CD4-positive, CD25-positive, alpha-beta regulatory T cell (primary cell): ENCODE data around the gene PGF. TPM values are rescaled to one million over a fixed set of nuclear protein-coding genes. Genes with fewer than 3 reads are reported as not detected.
A peak's percentile ranks its signal among the peaks of the same experiment; 100 is the strongest.
"Not testable (repeated sequence)": the region's sequence is repeated elsewhere in the genome, so short reads cannot be mapped to it uniquely, and the experiment has no call there.

Experiments used
- ATAC-seq, 2 donors: fragments of 150-1000 bp; cut with Tn5 transposase; one replicate each; pipeline ENCODE4 v1.10.0; 2021; ENCODE audit warnings: low read depth in 2 of 2, moderate number of reproducible peaks in 2 of 2, moderate library complexity in 1 of 2
- DNase-seq, 3 donors: peaks; one replicate each; pipeline versions ENCODE4 v3.0.0 to v3.0.0-alpha.2; 2012 to 2022; ENCODE audit warnings: mixed read lengths in 1 of 3
- H3K27ac ChIP-seq: one replicate; pipeline ENCODE4 v1.7.0; 2013; ENCODE audit warnings: mild to moderate bottlenecking, low read length; ENCODE audit not compliant: insufficient read depth, poor library complexity, severe bottlenecking
- H3K27me3 ChIP-seq: one replicate; pipeline ENCODE4 v1.7.0; 2013; ENCODE audit warnings: low read length; ENCODE audit not compliant: control insufficient read depth, insufficient read depth
- H3K36me3 ChIP-seq: one replicate; pipeline ENCODE4 v1.7.0; 2013; ENCODE audit warnings: mild to moderate bottlenecking, low read length, moderate library complexity; ENCODE audit not compliant: control insufficient read depth, insufficient read depth
- H3K4me1 ChIP-seq: 2 replicates; pipeline ENCODE4 v1.7.0; 2013; ENCODE audit warnings: mild to moderate bottlenecking, low read length; ENCODE audit not compliant: insufficient read depth, control insufficient read depth, poor library complexity, severe bottlenecking
- H3K4me3 ChIP-seq: one replicate; pipeline ENCODE4 v1.7.0; 2013; ENCODE audit warnings: low read depth, mild to moderate bottlenecking, low read length, moderate library complexity
- H3K9me3 ChIP-seq, 2 experiments: 1 replicate in 1 of 2; 2 replicates in 1 of 2; pipeline ENCODE4 v1.7.0; 2013; ENCODE audit warnings: low read length in 2 of 2, mild to moderate bottlenecking in 1 of 2, moderate library complexity in 1 of 2; ENCODE audit not compliant: control insufficient read depth in 2 of 2
- H3K27ac Mint-ChIP-seq, 3 donors: one replicate each; pipeline ENCODE4 v1.8.0; 2020 to 2022; ENCODE audit warnings: mild to moderate bottlenecking in 3 of 3, mixed read lengths in 3 of 3, moderate library complexity in 2 of 3
- H3K27me3 Mint-ChIP-seq: one replicate; pipeline ENCODE4 v1.8.0; 2022; ENCODE audit warnings: mild to moderate bottlenecking, mixed read lengths
- H3K36me3 Mint-ChIP-seq: one replicate; pipeline ENCODE4 v1.8.0; 2020; ENCODE audit warnings: mixed read lengths
- H3K4me1 Mint-ChIP-seq, 4 donors: one replicate each; pipeline ENCODE4 v1.8.0; 2020 to 2022; ENCODE audit warnings: mixed read lengths in 4 of 4, mild to moderate bottlenecking in 1 of 4
- H3K4me3 Mint-ChIP-seq, 4 donors: one replicate each; pipeline ENCODE4 v1.8.0; 2020 to 2022; ENCODE audit warnings: mild to moderate bottlenecking in 4 of 4, mixed read lengths in 4 of 4, moderate library complexity in 3 of 4
- H3K9me3 Mint-ChIP-seq, 7 donors: one replicate each; pipeline ENCODE4 v1.8.0; 2020 to 2022; ENCODE audit warnings: mixed read lengths in 7 of 7, mild to moderate bottlenecking in 3 of 7, moderate library complexity in 2 of 7
- polyA plus RNA-seq, 4 donors: library from polyadenylated mRNA; unstranded; fragments of 300-500 nt; fragmentation: Illumina TruSeq; gene quantifications; one replicate each; pipeline ENCODE4 v1.2.3, GENCODE V29; 2021
- total RNA-seq: library from RNA; stranded (reverse); gene quantifications from one replicate; pipeline ENCODE4 v1.2.3, GENCODE V29; 2022

The PGF gene
- total and polyA plus RNA-seq, 5 donors from 2014 or later, result 0.44 TPM; not detected in 4

DNA sequence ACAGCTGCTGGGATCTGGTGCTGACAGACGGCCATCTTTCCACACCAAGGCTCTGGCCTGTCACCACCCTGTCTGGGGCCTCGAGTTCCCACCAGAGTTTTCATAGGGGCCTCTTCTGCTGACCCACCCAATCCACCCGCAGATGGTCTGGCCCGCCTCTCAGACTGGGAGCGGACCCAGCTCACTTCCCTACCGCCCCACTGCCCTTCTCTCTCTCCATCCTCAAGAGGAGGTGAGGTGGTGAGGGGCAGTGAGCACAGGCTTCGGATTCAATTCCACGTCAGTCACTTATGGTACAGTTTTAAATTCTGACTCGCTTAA lies 20.1 kb downstream of the PGF start:
- Mint-ChIP-seq H3K4me1 (peaks cover 7 to 21% (median 14%) of the 10 kb centered on the region in 4 donors), H3K4me3 (no peak overlapping the region), H3K9me3 (peaks cover 0 to 4% (median 0%) of the 10 kb centered on the region in 7 donors), H3K27me3 (peaks cover 10% of the 10 kb centered on the region), H3K27ac (no peak overlapping the region), H3K36me3 (no peaks in the 10 kb centered on the region)
- Histone ChIP-seq H3K4me3 (no peak overlapping the region), H3K27ac (no peak overlapping the region), H3K27me3 (no peaks in the 10 kb centered on the region), H3K9me3 (no peaks in the 10 kb centered on the region), H3K36me3 (no peaks in the 10 kb centered on the region), H3K4me1 (no peaks in the 10 kb centered on the region)
- no peak for ATAC-seq
- no peak for DNase-seq

DNA sequence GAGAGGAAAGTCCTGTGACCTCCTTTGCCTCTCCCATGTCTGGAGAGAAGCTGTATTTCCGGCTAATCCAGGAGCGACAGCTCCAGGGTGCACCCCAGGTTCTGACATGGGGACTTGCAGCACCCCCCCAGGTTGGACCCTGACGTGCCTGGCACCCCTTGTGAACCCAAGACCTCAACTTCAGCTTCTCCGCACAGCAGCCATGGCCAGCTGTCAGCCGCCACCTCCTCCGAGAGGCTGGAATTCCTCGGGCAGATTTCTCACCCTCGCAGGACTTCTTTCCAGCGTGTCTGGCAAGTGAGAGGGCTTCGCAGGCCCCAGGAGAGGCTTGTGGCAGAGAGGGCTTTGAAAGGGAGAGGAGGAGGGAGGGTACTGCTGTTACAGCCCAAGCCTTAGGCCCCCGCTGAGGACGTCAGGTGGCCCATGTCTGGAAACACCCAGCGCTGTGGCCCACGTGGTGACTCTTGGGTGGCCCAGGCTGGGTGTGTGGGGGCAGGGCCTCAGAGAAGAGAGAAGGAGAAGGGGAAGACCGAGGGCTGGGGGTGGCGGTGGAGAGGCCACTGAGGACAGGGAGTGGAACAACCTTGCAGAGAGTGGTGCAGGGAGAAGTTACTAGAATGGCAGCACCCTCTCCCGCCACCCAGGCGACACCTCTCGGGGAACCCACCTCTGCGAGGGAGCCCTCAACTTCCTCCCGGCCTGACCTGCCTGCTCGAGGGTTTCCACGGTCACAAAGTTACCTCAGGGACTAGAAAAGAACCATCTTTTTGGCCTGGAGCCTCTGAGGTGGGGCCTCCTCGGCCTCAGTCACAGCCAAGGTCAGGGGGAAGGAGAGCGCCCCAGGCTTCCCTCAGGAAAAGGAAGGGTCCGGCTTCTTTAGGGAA lies 20.7 kb downstream of the PGF start:
- no peaks in the 10 kb centered on the region for H3K36me3 ChIP-seq
- no peak for ATAC-seq
- H3K36me3 Mint-ChIP-seq, result no peaks in the 10 kb centered on the region
- H3K4me3 Mint-ChIP-seq, result no peak overlapping the region
- H3K27ac ChIP-seq, result no peak overlapping the region
- DNase-seq, result no peak
- peaks cover 12% of the 10 kb centered on the region for H3K27me3 Mint-ChIP-seq
- no peak overlapping the region for H3K4me3 ChIP-seq
- peaks cover 0 to 4% (median 0%) of the 10 kb centered on the region in 7 donors for H3K9me3 Mint-ChIP-seq
- no peak overlapping the region for H3K27ac Mint-ChIP-seq
- no peaks in the 10 kb centered on the region for H3K9me3 ChIP-seq
- H3K27me3 ChIP-seq, result no peaks in the 10 kb centered on the region
- peaks cover 7 to 16% (median 14%) of the 10 kb centered on the region in 4 donors for H3K4me1 Mint-ChIP-seq
- H3K4me1 ChIP-seq, result no peaks in the 10 kb centered on the region

DNA sequence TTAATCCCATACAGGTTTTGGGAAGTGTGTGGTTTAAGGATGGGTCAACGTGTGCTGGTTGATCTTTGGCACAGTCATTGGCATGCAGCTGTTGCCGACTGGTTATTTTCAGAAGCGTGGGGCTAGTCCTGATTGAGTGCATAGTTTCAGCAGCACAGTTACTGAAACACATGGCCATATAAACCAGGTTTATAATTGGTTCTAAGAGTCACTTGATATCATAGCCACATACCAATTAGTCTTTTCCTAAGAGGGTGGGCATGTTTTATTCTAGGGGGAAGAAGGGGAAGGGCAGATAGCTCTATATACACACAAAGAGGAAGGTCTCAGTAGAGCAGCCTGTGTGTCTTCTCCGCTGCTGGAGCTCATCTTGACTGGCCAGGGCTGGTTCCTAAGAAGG lies 21.4 kb downstream of the PGF start:
- Mint-ChIP-seq H3K4me1 (peaks cover 7 to 16% (median 13%) of the 10 kb centered on the region in 4 donors), H3K9me3 (peaks cover 0 to 4% (median 0%) of the 10 kb centered on the region in 7 donors), H3K27ac (no peak overlapping the region), H3K27me3 (peaks cover 14% of the 10 kb centered on the region), H3K4me3 (no peak overlapping the region), H3K36me3 (no peaks in the 10 kb centered on the region)
- H3K4me1 ChIP-seq, result no peaks in the 10 kb centered on the region
- H3K4me3 ChIP-seq, result no peak overlapping the region
- H3K9me3 ChIP-seq, result no peaks in the 10 kb centered on the region
- no peaks in the 10 kb centered on the region for H3K36me3 ChIP-seq
- no peak overlapping the region for H3K27ac ChIP-seq
- peaks cover 1% of the 10 kb centered on the region for H3K27me3 ChIP-seq
- ATAC-seq, result no peak
- DNase-seq, result no peak

DNA sequence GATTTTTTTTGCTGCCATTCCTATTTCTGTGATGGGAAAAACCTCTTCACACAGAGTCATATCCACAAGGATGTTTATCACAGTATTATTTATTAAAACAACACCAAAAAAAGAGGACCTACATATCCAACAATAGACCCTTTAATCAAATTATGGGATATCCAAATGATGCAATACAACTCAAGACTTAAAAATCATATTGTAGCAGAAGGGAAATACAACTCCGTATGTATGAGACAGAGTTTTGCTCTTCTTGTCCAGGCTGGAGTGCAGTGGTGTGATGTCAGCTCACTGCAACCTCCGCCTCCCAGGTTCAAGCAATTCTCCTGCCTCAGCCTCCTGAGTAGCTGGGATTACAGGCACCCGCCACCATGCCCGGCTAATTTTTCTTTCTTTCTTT lies 22.5 kb downstream of the PGF start:
- H3K27ac ChIP-seq, H3K4me3 Mint-ChIP-seq, H3K36me3 ChIP-seq, H3K9me3 ChIP-seq, ATAC-seq, H3K27me3 ChIP-seq, H3K36me3 Mint-ChIP-seq, H3K4me1 ChIP-seq, H3K9me3 Mint-ChIP-seq, DNase-seq, H3K4me3 ChIP-seq, H3K27ac Mint-ChIP-seq: not testable (repeated sequence)
- Mint-ChIP-seq H3K4me1 (peaks cover 2 to 16% (median 8%) of the 10 kb centered on the region in 4 donors), H3K27me3 (peaks cover 14% of the 10 kb centered on the region)

DNA sequence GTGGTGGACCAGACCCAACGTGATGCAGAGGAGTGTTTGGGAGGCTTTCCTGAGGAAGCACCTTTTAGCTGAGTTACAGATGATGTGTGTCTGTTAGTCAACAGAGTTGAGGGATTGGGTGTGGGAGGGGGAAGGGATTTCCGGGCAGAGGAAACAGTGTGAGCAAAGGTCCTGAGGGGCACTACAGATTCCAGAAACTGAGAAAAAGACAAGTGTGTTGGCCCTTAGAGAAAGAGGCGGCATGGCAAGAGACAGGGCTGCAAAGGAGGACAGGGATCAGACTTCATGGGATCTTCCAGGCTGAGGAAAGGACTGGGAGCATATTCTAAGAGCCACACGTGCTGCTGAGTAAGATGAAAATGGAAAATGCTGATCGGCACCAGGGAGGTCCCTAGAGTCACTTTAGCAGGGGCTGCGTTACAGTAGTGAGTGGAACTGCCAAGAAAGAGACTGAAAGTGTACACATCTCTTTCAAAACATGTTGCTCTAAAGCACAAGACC lies 22.9 kb downstream of the PGF start:
- Mint-ChIP-seq H3K27ac (peak overlapping the region; percentile 1 to 73 (median 48)), H3K4me1 (peaks cover 0 to 12% (median 6%) of the 10 kb centered on the region in 4 donors), H3K36me3 (no peaks in the 10 kb centered on the region), H3K27me3 (peaks cover 14% of the 10 kb centered on the region), H3K4me3 (no peak overlapping the region), H3K9me3 (no peaks in the 10 kb centered on the region)
- no peaks in the 10 kb centered on the region for H3K4me1 ChIP-seq
- no peaks in the 10 kb centered on the region for H3K36me3 ChIP-seq
- H3K27ac ChIP-seq, result no peak overlapping the region
- no peak for ATAC-seq
- no peak for DNase-seq
- no peaks in the 10 kb centered on the region for H3K9me3 ChIP-seq
- peaks cover 5% of the 10 kb centered on the region for H3K27me3 ChIP-seq
- no peak overlapping the region for H3K4me3 ChIP-seq

DNA sequence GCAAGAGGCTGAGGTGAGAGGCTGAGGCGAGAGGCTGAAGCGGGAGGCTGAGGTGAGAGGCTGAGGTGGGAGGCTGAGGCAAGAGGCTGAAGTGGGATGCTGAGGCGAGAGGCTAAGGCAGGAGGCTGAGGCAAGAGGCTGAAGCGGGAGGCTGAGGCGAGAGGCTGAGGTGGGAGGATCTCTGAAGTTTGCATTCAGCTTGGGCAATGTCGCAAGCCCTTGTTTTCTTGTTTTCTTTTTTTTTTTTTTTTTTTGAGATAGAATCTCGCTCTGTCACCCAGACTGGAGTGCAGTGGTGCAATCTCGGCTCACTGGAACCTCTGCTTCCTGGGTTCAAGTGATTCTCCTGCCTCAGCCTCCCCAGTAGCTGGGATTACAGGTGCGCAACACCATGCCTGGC lies 23.7 kb downstream of the PGF start:
- H3K4me3 ChIP-seq, H3K27ac Mint-ChIP-seq, H3K4me1 Mint-ChIP-seq, H3K4me3 Mint-ChIP-seq, H3K27me3 ChIP-seq, H3K9me3 Mint-ChIP-seq, ATAC-seq, H3K36me3 ChIP-seq, H3K36me3 Mint-ChIP-seq, H3K9me3 ChIP-seq, H3K4me1 ChIP-seq, DNase-seq, H3K27ac ChIP-seq: not testable (repeated sequence)
- peaks cover 14% of the 10 kb centered on the region for H3K27me3 Mint-ChIP-seq

DNA sequence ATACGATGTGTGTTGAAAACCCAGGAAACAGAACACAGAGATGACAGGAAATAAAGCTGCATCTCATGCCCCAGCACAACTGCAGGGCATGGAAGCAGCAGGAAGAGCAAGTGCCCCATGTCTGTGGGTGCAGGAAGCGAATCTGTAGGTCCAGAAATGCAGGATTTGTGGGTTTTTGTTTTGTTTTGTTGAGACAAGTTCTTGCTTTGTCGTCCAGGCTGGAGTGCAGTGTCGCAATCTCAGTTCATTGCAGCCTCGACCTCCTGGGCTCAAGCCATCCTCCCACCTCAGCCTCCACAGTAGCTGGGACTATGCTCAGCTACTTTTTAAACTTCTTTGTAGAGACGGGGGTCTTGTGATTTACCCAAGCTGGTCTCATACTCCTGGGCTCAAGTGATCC lies 26.2 kb downstream of the PGF start:
- no peak for DNase-seq
- Histone ChIP-seq H3K27ac (no peak overlapping the region), H3K4me3 (no peak overlapping the region), H3K4me1 (no peaks in the 10 kb centered on the region), H3K27me3 (peaks cover 13% of the 10 kb centered on the region), H3K9me3 (no peaks in the 10 kb centered on the region), H3K36me3 (no peaks in the 10 kb centered on the region)
- H3K27ac Mint-ChIP-seq, result no peak overlapping the region
- no peak overlapping the region for H3K4me3 Mint-ChIP-seq
- H3K27me3 Mint-ChIP-seq, result peaks cover 14% of the 10 kb centered on the region
- H3K4me1 Mint-ChIP-seq, result peaks cover 0 to 5% (median 2%) of the 10 kb centered on the region in 4 donors
- no peak for ATAC-seq
- H3K36me3 Mint-ChIP-seq, result no peaks in the 10 kb centered on the region
- peaks cover 0 to 2% (median 0%) of the 10 kb centered on the region in 7 donors for H3K9me3 Mint-ChIP-seq

DNA sequence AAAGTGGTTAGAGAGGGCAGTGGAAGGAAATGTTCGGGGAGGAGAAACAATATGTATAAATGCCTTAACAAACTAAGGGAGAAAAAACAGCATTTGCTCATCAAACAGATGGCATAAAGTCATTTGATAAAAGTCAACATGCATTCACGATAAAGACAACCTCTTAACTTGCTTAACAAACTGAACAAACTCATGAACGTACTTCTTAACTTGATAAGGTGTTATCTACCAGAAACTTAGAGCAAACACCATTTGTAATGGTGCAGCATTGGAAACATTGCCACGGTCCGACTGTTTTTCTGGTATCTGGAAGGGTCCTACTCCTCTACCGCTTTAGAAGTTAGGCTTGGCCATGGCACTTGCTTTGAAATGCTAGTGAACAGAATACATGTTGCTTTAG lies 28.2 kb downstream of the PGF start:
- Mint-ChIP-seq H3K27me3 (peaks cover 7% of the 10 kb centered on the region), H3K36me3 (no peaks in the 10 kb centered on the region), H3K9me3 (peaks cover 0 to 3% (median 0%) of the 10 kb centered on the region in 7 donors), H3K4me3 (no peak overlapping the region), H3K27ac (no peak overlapping the region), H3K4me1 (peaks cover 0 to 8% (median 3%) of the 10 kb centered on the region in 4 donors)
- H3K27me3 ChIP-seq, result peaks cover 13% of the 10 kb centered on the region
- ATAC-seq (no peak), DNase-seq (no peak)
- no peaks in the 10 kb centered on the region for H3K9me3 ChIP-seq
- H3K36me3 ChIP-seq, result no peaks in the 10 kb centered on the region
- peaks cover 5% of the 10 kb centered on the region for H3K4me1 ChIP-seq
- H3K4me3 ChIP-seq, result no peak overlapping the region
- no peak overlapping the region for H3K27ac ChIP-seq
